H1 (cell line): ENCODE data around the gene PRKCH. TPM values are rescaled to one million over a fixed set of nuclear protein-coding genes. Genes with fewer than 3 reads are reported as not detected.

Source experiments
- CTCF ChIA-PET: fragments of 300-600 bp; sonication (Branson Sonifier 250); formaldehyde crosslinking; loops from one replicate; lab custom pipeline; 2021; ENCODE audit not compliant: partially characterized antibody; lab: Charles Lee
- POLR2A ChIA-PET: fragments of 300-600 bp; sonication (Branson Sonifier 250); formaldehyde crosslinking; loops from one replicate; lab custom pipeline; 2021; ENCODE audit warnings: inconsistent platforms; ENCODE audit not compliant: partially characterized antibody; lab: Charles Lee
- DNase-seq, 2 experiments: peaks; one replicate each; pipeline versions ENCODE4 v3.0.0 to v3.0.0-alpha.2; 2010 to 2022; ENCODE audit warnings: low spot score in 2 of 2, low read depth in 1 of 2, mixed read lengths in 1 of 2
- FAIRE-seq: peaks from 2 replicates; lab custom pipeline; 2011; peaks lifted over from hg19 to GRCh38; lab: Jason Lieb, UNC
- H2AFZ ChIP-seq: 2 replicates; pipeline ENCODE4 v1.8.1; 2012; ENCODE audit warnings: low read length, inconsistent platforms
- H2AK5ac ChIP-seq: 2 replicates; pipeline ENCODE4 v1.6.1; 2013; ENCODE audit warnings: low read depth, low read length
- H2BK120ac ChIP-seq: replicated peaks from 2 replicates; pipeline ENCODE3; 2013; ENCODE audit warnings: low read depth, low read length, inconsistent platforms
- H2BK12ac ChIP-seq: 2 replicates; pipeline ENCODE4 v1.6.1; 2013; ENCODE audit warnings: low read depth, low read length
- H2BK15ac ChIP-seq: 2 replicates; pipeline ENCODE4 v1.6.1; 2013; ENCODE audit warnings: low read length
- H2BK20ac ChIP-seq: 2 replicates; pipeline ENCODE4 v1.6.1; 2013; ENCODE audit warnings: low read length
- H2BK5ac ChIP-seq: 2 replicates; pipeline ENCODE4 v1.6.1; 2013; ENCODE audit warnings: low read depth, low read length
- H3K14ac ChIP-seq: 2 replicates; pipeline ENCODE4 v1.6.1; 2013; ENCODE audit warnings: inconsistent platforms; ENCODE audit not compliant: insufficient read length
- H3K18ac ChIP-seq: 2 replicates; pipeline ENCODE4 v1.6.1; 2013; ENCODE audit warnings: low read length; ENCODE audit errors: extremely low read depth
- H3K23ac ChIP-seq: 2 replicates; pipeline ENCODE4 v1.6.1; 2013; ENCODE audit warnings: inconsistent platforms; ENCODE audit not compliant: insufficient read length
- H3K23me2 ChIP-seq: 2 replicates; pipeline ENCODE4 v1.6.1; 2013; ENCODE audit warnings: low read depth, low read length
- H3K27ac ChIP-seq: 2 replicates; pipeline ENCODE4 v1.6.1; 2011; ENCODE audit warnings: low read depth, low read length, inconsistent platforms
- H3K27me3 ChIP-seq, 4 experiments: replicated peaks in 1 of 4; 1 replicate in 1 of 4; 2 replicates in 3 of 4; pipeline versions ENCODE4 v1.6.1 to v1.8.1; 2011 to 2013; ENCODE audit warnings: low read length in 3 of 4, mild to moderate bottlenecking in 3 of 4, inconsistent platforms in 2 of 4, mixed read lengths in 2 of 4, moderate library complexity in 1 of 4; ENCODE audit not compliant: control insufficient read depth in 3 of 4, insufficient read depth in 3 of 4; ENCODE audit errors: extremely low read depth in 1 of 4
- H3K36me3 ChIP-seq, 4 experiments: 2 replicates each; pipeline versions ENCODE4 v1.6.1 to v1.8.1; 2011 to 2013; ENCODE audit warnings: mild to moderate bottlenecking in 4 of 4, low read length in 3 of 4, moderate library complexity in 2 of 4, control low read depth in 1 of 4, inconsistent platforms in 1 of 4; ENCODE audit not compliant: insufficient read depth in 4 of 4, control insufficient read depth in 2 of 4
- H3K4ac ChIP-seq: replicated peaks from 2 replicates; pipeline ENCODE3; 2013; ENCODE audit warnings: low read length, low read depth, mixed read lengths, inconsistent platforms; ENCODE audit not compliant: insufficient read length
- H3K4me1 ChIP-seq, 4 experiments: replicated peaks in 1 of 4; 1 replicate in 1 of 4; 2 replicates in 3 of 4; pipeline versions ENCODE4 v1.6.1 to v1.8.1; 2011 to 2013; ENCODE audit warnings: low read length in 3 of 4, inconsistent platforms in 2 of 4, mixed read lengths in 1 of 4; ENCODE audit not compliant: insufficient read depth in 4 of 4, control insufficient read depth in 3 of 4
- H3K4me2 ChIP-seq, 2 experiments: 2 replicates each; pipeline versions ENCODE4 v1.6.1 to v1.8.1; 2011 to 2013; ENCODE audit warnings: low read depth in 2 of 2, low read length in 2 of 2, control low read depth in 1 of 2, inconsistent platforms in 1 of 2, mild to moderate bottlenecking in 1 of 2; ENCODE audit not compliant: insufficient read depth in 1 of 2
- H3K4me3 ChIP-seq, 4 experiments: fragments of 200-600, 300-600 bp in 1 of 4; sonication (generic), shearing (Covaris generic), sonication (Bioruptor Twin) in 1 of 4; 2 replicates each; pipeline versions ENCODE4 v1.5.1 to v1.8.1; 2011 to 2016; ENCODE audit warnings: low read length in 4 of 4, low read depth in 3 of 4, control low read depth in 2 of 4, inconsistent platforms in 2 of 4, mild to moderate bottlenecking in 2 of 4, mixed read lengths in 1 of 4, moderate library complexity in 1 of 4; ENCODE audit not compliant: insufficient read depth in 2 of 4; ENCODE audit errors: extremely low read depth in 1 of 4
- H3K56ac ChIP-seq: replicated peaks from 2 replicates; pipeline ENCODE3; 2013; ENCODE audit warnings: low read depth, mild to moderate bottlenecking, mixed read lengths, low read length, inconsistent platforms; ENCODE audit not compliant: insufficient read length
- H3K79me1 ChIP-seq: 2 replicates; pipeline ENCODE4 v1.6.1; 2013; ENCODE audit warnings: low read depth, low read length, control low read depth
- H3K79me2 ChIP-seq, 2 experiments: 2 replicates each; pipeline versions ENCODE4 v1.6.1 to v1.8.1; 2012 to 2013; ENCODE audit warnings: low read length in 2 of 2, mild to moderate bottlenecking in 2 of 2, inconsistent platforms in 1 of 2; ENCODE audit not compliant: insufficient read depth in 2 of 2, control insufficient read depth in 1 of 2
- H3K9ac ChIP-seq, 4 experiments: replicated peaks in 1 of 4; 1 replicate in 1 of 4; 2 replicates in 3 of 4; pipeline versions ENCODE4 v1.6.1 to v1.8.1; 2011 to 2013; ENCODE audit warnings: low read depth in 3 of 4, low read length in 3 of 4, control low read depth in 2 of 4, mild to moderate bottlenecking in 2 of 4, moderate library complexity in 2 of 4, inconsistent platforms in 1 of 4; ENCODE audit errors: extremely low read depth in 1 of 4
- H3K9me3 ChIP-seq, 2 experiments: 2 replicates each; pipeline versions ENCODE4 v1.6.1 to v1.8.1; 2012 to 2013; ENCODE audit warnings: mild to moderate bottlenecking in 2 of 2, moderate library complexity in 2 of 2, control low read depth in 1 of 2, inconsistent platforms in 1 of 2, low read depth in 1 of 2, low read length in 1 of 2, mixed read lengths in 1 of 2; ENCODE audit not compliant: insufficient read depth in 2 of 2
- H4K20me1 ChIP-seq, 2 experiments: replicated peaks in 1 of 2; 2 replicates each; pipeline versions ENCODE3 to v1.8.1; 2011 to 2013; ENCODE audit warnings: inconsistent platforms in 2 of 2, low read length in 2 of 2, mild to moderate bottlenecking in 1 of 2; ENCODE audit not compliant: insufficient read depth in 2 of 2, control insufficient read depth in 1 of 2
- H4K5ac ChIP-seq: 2 replicates; pipeline ENCODE4 v1.6.1; 2013; ENCODE audit warnings: low read length, low read depth, mixed read lengths, inconsistent platforms; ENCODE audit not compliant: insufficient read length
- H4K8ac ChIP-seq: 2 replicates; pipeline ENCODE4 v1.8.0; 2013; ENCODE audit warnings: mild to moderate bottlenecking, moderate library complexity, low read length, inconsistent platforms; ENCODE audit not compliant: insufficient read depth; ENCODE audit errors: extremely low read depth
- H4K91ac ChIP-seq: replicated peaks from 2 replicates; pipeline ENCODE3; 2013; ENCODE audit warnings: low read length, mixed read lengths, inconsistent platforms; ENCODE audit not compliant: insufficient read length
- ATF2 ChIP-seq: IDR thresholded peaks from 2 replicates; pipeline ENCODE4 v1.6.1; 2012; ENCODE audit warnings: low read length, inconsistent platforms
- BACH1 ChIP-seq: IDR thresholded peaks from 2 replicates; pipeline ENCODE4 v1.6.1; 2012; ENCODE audit warnings: low read length, improper control_type of control experiment
- CBX8 ChIP-seq: fragments of 300-800, 300-1000 bp; sonication (generic); IDR thresholded peaks from 2 replicates; pipeline ENCODE4 v1.7.1; 2016; ENCODE audit warnings: low read depth, low read length, borderline replicate concordance
- CHD2 ChIP-seq: IDR thresholded peaks from 2 replicates; pipeline ENCODE4 v1.6.1; 2012; ENCODE audit warnings: low read length, improper control_type of control experiment
- KDM4A ChIP-seq: IDR thresholded peaks from one replicate; pipeline ENCODE4 v1.7.1; 2012; ENCODE audit warnings: low read depth, mild to moderate bottlenecking, moderate library complexity, low read length, inconsistent platforms; ENCODE audit not compliant: severe bottlenecking
- PHF8 ChIP-seq: fragments of 200-600 bp; sonication (generic); conservative IDR thresholded peaks from 2 replicates; pipeline ENCODE4 v1.7.1; 2012; ENCODE audit warnings: low read depth, mild to moderate bottlenecking, inconsistent platforms, low read length, moderate library complexity
- RAD21 ChIP-seq, 2 experiments: IDR thresholded peaks in 1 of 2; conservative IDR thresholded peaks in 1 of 2; 2 replicates each; pipeline ENCODE4 v1.6.1; 2011; ENCODE audit warnings: low read depth in 2 of 2, low read length in 2 of 2, improper control_type of control experiment in 1 of 2, inconsistent platforms in 1 of 2, mild to moderate bottlenecking in 1 of 2, moderate library complexity in 1 of 2
- RBBP5 ChIP-seq: IDR thresholded peaks from 2 replicates; pipeline ENCODE4 v1.7.1; 2012; ENCODE audit warnings: low read depth, mild to moderate bottlenecking, inconsistent platforms, low read length, moderate library complexity, borderline replicate concordance
- RFX5 ChIP-seq: IDR thresholded peaks from 2 replicates; pipeline ENCODE4 v1.6.1; 2011; ENCODE audit warnings: low read depth, low read length, improper control_type of control experiment, borderline replicate concordance
- RXRA ChIP-seq: IDR thresholded peaks from 2 replicates; pipeline ENCODE4 v1.6.1; 2011; ENCODE audit warnings: low read depth, mild to moderate bottlenecking, low read length, moderate library complexity; ENCODE audit not compliant: insufficient read depth
- SP4 ChIP-seq: IDR thresholded peaks from 2 replicates; pipeline ENCODE4 v1.6.1; 2012; ENCODE audit warnings: low read length, inconsistent platforms
- TAF7 ChIP-seq: optimal IDR thresholded peaks from 2 replicates; pipeline ENCODE3; 2011; ENCODE audit warnings: low read depth, mild to moderate bottlenecking, inconsistent platforms, low read length, moderate library complexity, borderline replicate concordance
- WGBS, 2 experiments: shearing (Covaris generic) in 1 of 2; methylation state at CpG; one replicate each; pipeline versions ENCODE4 v1.1.6 to v1.1.7; 2013 to 2015; ENCODE audit warnings: low lambda C conversion rate in 2 of 2, mixed read lengths in 2 of 2, inconsistent platforms in 1 of 2, low coverage in 1 of 2, missing lambda C conversion rate in 1 of 2; ENCODE audit not compliant: insufficient replicate concordance in 2 of 2, insufficient coverage in 1 of 2, insufficient read length in 1 of 2; ENCODE audit errors: extremely low coverage in 1 of 2, missing lambda C conversion rate in 1 of 2; 5-methylcytosine and 5-hydroxymethylcytosine counted together
- polyA plus RNA-seq, 7 experiments: library from polyadenylated mRNA; depleted of rRNA in 3 of 7; stranded (reverse) in 5 of 7; unstranded in 2 of 7; fragments of >200 nt in 5 of 7; fragments of 200-250 nt in 2 of 7; gene quantifications; 1 replicate in 5 of 7; 2 replicates in 1 of 7; 4 replicates in 1 of 7; pipeline versions ENCODE4 v1.2.1 to v1.2.3, GENCODE V29; 2011 to 2013; ENCODE audit warnings: missing spikeins in 2 of 7, mixed read lengths in 2 of 7
- total RNA-seq: library from RNA; stranded (reverse); fragmentation: NEBNext Ultra II Directional; extraction: Animal tissue kit (Norgen Biotek cat#: 25700); gene quantifications from 2 replicates; pipeline ENCODE4 v1.2.1, GENCODE V29; 2021

Gene PRKCH
- total and polyA plus RNA-seq, 2 of the 8 experiments (the other 6 are each of a cell fraction or from before 2014, with no cell fraction given): 6.4 to 7.0 TPM

DNA sequence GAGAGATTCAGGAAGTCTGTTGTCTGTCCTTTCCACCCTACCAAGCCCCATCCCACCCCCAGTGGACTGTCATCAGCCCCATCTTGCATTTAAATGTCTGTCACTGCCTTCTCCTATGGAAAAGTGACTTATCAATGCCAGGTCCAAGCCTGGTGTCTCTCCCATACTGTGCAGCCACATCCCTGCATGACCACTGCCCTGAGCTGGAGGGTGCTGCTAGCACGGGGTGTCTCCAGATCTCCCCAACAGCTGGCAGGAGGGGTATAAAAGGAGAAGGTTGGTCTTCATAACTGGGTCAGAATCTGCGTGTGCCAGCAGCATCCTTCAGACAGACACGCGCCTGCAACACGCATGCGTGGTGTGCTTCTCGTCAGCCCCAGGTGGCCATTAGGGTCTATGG lies 219.6 kb downstream of the PRKCH start:
- Histone ChIP-seq H3K79me2 (no peaks in the 10 kb centered on the region), H4K20me1 (no peaks in the 10 kb centered on the region), H3K79me1 (no peaks in the 10 kb centered on the region), H2BK12ac (no peak overlapping the region), H3K18ac (no peak overlapping the region), H2BK15ac (peak overlapping the region; percentile 66; the same call in 1 of the 2 replicates), H3K56ac (no peak overlapping the region), H3K9me3 (no peaks in the 10 kb centered on the region), H4K91ac (no peak overlapping the region), H3K9ac (no peak overlapping the region), H3K23me2 (no peaks in the 10 kb centered on the region), H3K4me1 (peaks cover 5 to 13% (median 11%) of the 10 kb centered on the region in 4 experiments; a peak in 5 of 7 replicates), H3K14ac (no peak overlapping the region), H3K23ac (no peak overlapping the region), H2AFZ (no peak overlapping the region), H2AK5ac (no peak overlapping the region), H3K4me2 (no peak overlapping the region), H3K27me3 (no peaks in the 10 kb centered on the region), H2BK20ac (no peak overlapping the region), H2BK120ac (no peak overlapping the region), H3K4me3 (no peak overlapping the region), H3K4ac (no peak overlapping the region), H3K27ac (no peak overlapping the region), H4K5ac (no peak overlapping the region), H2BK5ac (no peak overlapping the region), H3K36me3 (no peaks in the 10 kb centered on the region; a peak in 1 of 8 replicates), H4K8ac (no peak overlapping the region)
- 83% methylated on average over 7 of the region's 7 CpGs; no CpG with 5 or more reads in 1 of the 2 experiments for WGBS, 2 experiments
- no peak for FAIRE-seq
- ChIA-PET POLR2A (interaction anchor here (1.5 kb wide), 1 partner anchor 12 kb away, joined by 4 read pairs; no protein-coding TSS in a partner anchor), CTCF (no interaction called here)
- no peak for DNase-seq
- TF ChIP-seq RBBP5: no peak
- no peak for TF ChIP-seq KDM4A
- no peak for TF ChIP-seq SP4
- no peak for TF ChIP-seq RXRA
- TF ChIP-seq CHD2: no peak
- TF ChIP-seq TAF7: no peak
- TF ChIP-seq ATF2: no peak
- no peak for TF ChIP-seq CBX8
- TF ChIP-seq BACH1: no peak
- no peak for TF ChIP-seq PHF8
- TF ChIP-seq RAD21 (IDR thresholded peaks at IDR 0.05 in 1 of 2, conservative IDR thresholded peaks at IDR 0.05 in 1 of 2; ENCODE audit: low read depth in 2 of 2, low read length in 2 of 2): no peak
- TF ChIP-seq RFX5: no peak
